ENCODE data around the gene TMEFF2. TPM values are rescaled to one million over a fixed set of nuclear protein-coding genes. Genes with fewer than 3 reads are reported as not detected.
"Not testable (repeated sequence)": the region's sequence is repeated elsewhere in the genome, so short reads cannot be mapped to it uniquely, and the experiment has no call there.

TMEFF2 gene
- total RNA-seq, 1 donor = under 0.01 TPM

GRCh38 chr2:192082121-192082520, 112.6 kb downstream of the TMEFF2 start:
- Histone ChIP-seq H3K36me3 (ENCODE audit: insufficient read depth, low read length) (no peaks in the 10 kb centered on the region), H3K4me1 (ENCODE audit: insufficient read depth, low read length) (no peaks in the 10 kb centered on the region), H3K9me3 (ENCODE audit: low read depth, low read length) (no peaks in the 10 kb centered on the region), H3K4me3 (ENCODE audit: insufficient read depth, low read length) (no peak overlapping the region), H3K27ac (ENCODE audit: low read depth, low read length) (no peak overlapping the region), H3K27me3 (ENCODE audit: insufficient read depth, low read length) (no peaks in the 10 kb centered on the region), H3K4me2 (ENCODE audit: insufficient read depth, low read length) (no peak overlapping the region), H2AFZ (ENCODE audit: low read length) (no peak overlapping the region), H4K20me1 (ENCODE audit: insufficient read depth, low read length) (no peaks in the 10 kb centered on the region), H3K79me2 (ENCODE audit: insufficient read depth, low read length) (no peaks in the 10 kb centered on the region)
- DNase-seq (ENCODE audit: insufficient read length, low spot score, missing footprints) = no peak
- no peak for TF ChIP-seq CTCF (IDR thresholded peaks at IDR 0.05; ENCODE audit: extremely low read depth, low read depth, low read length)

GRCh38 chr2:192080096-192080495, 114.6 kb downstream of the TMEFF2 start:
- H3K4me1 ChIP-seq (ENCODE audit: insufficient read depth, low read length); H4K20me1 ChIP-seq (ENCODE audit: insufficient read depth, low read length); H3K4me2 ChIP-seq (ENCODE audit: insufficient read depth, low read length); H2AFZ ChIP-seq (ENCODE audit: low read length); H3K27ac ChIP-seq (ENCODE audit: low read depth, low read length); H3K9me3 ChIP-seq (ENCODE audit: low read depth, low read length); DNase-seq (ENCODE audit: insufficient read length, low spot score, missing footprints); H3K27me3 ChIP-seq (ENCODE audit: insufficient read depth, low read length); H3K36me3 ChIP-seq (ENCODE audit: insufficient read depth, low read length); H3K79me2 ChIP-seq (ENCODE audit: insufficient read depth, low read length); H3K4me3 ChIP-seq (ENCODE audit: insufficient read depth, low read length): not testable (repeated sequence)

GRCh38 chr2:192073878-192074277, 120.9 kb downstream of the TMEFF2 start:
- no peak for DNase-seq (ENCODE audit: insufficient read length, low spot score, missing footprints)
- no peaks in the 10 kb centered on the region for H4K20me1 ChIP-seq (ENCODE audit: insufficient read depth, low read length)
- no peak overlapping the region for H3K4me2 ChIP-seq (ENCODE audit: insufficient read depth, low read length)
- TF ChIP-seq CTCF (IDR thresholded peaks at IDR 0.05; ENCODE audit: extremely low read depth, low read depth, low read length) = no peak
- H3K4me1 ChIP-seq (ENCODE audit: insufficient read depth, low read length) = no peaks in the 10 kb centered on the region
- no peak overlapping the region for H3K27ac ChIP-seq (ENCODE audit: low read depth, low read length)
- no peak overlapping the region for H3K4me3 ChIP-seq (ENCODE audit: insufficient read depth, low read length)
- H3K36me3 ChIP-seq (ENCODE audit: insufficient read depth, low read length) = no peaks in the 10 kb centered on the region
- no peak overlapping the region for H2AFZ ChIP-seq (ENCODE audit: low read length)
- H3K9me3 ChIP-seq (ENCODE audit: low read depth, low read length) = no peaks in the 10 kb centered on the region
- H3K79me2 ChIP-seq (ENCODE audit: insufficient read depth, low read length) = no peaks in the 10 kb centered on the region
- peaks cover 4% of the 10 kb centered on the region for H3K27me3 ChIP-seq (ENCODE audit: insufficient read depth, low read length)

DNA sequence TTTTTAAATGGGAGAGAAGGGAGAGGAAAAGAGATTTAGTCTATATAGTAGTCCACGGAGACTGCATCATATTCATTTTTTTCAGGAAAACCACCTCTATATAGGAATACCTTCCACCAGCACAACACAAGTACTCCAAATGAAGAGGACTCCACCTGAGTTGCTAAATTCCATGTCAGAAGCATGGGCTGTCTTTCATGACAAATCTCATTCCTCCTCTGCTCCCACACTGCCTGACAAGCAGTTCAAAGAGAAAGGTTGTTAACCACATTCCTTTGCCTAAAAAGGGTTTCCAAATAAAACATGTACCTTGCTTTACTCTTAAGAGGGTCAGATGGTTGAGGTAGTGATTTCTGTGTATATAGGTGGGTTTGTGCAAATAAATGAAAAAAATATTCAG, 122.0 kb downstream of the TMEFF2 start:
- Histone ChIP-seq H3K36me3 (ENCODE audit: insufficient read depth, low read length) (no peaks in the 10 kb centered on the region), H3K79me2 (ENCODE audit: insufficient read depth, low read length) (no peaks in the 10 kb centered on the region), H3K4me2 (ENCODE audit: insufficient read depth, low read length) (no peak overlapping the region), H3K4me1 (ENCODE audit: insufficient read depth, low read length) (no peaks in the 10 kb centered on the region), H3K9me3 (ENCODE audit: low read depth, low read length) (no peaks in the 10 kb centered on the region), H3K27me3 (ENCODE audit: insufficient read depth, low read length) (peaks cover 4% of the 10 kb centered on the region), H4K20me1 (ENCODE audit: insufficient read depth, low read length) (no peaks in the 10 kb centered on the region), H2AFZ (ENCODE audit: low read length) (no peak overlapping the region), H3K27ac (ENCODE audit: low read depth, low read length) (no peak overlapping the region), H3K4me3 (ENCODE audit: insufficient read depth, low read length) (no peak overlapping the region)
- no peak for TF ChIP-seq CTCF (IDR thresholded peaks at IDR 0.05; ENCODE audit: extremely low read depth, low read depth, low read length)
- DNase-seq (ENCODE audit: insufficient read length, low spot score, missing footprints) = no peak

All from osteoblast (primary cell).